ELF-1 (cell line): Measurements from ENCODE around the gene TNFRSF4.

ENCODE experiments used
- DNase-seq: peaks from one replicate; pipeline ENCODE4 v3.0.0-alpha.2; 2016; ENCODE audit warnings: low read depth, low spot score

TNFRSF4 gene

GRCh38 chr1:1245817-1246576 is 32.0 kb upstream of the TNFRSF4 start:
- no peak for DNase-seq

GRCh38 chr1:1245178-1245816 is 31.3 kb upstream of the TNFRSF4 start:
- DNase-seq, result no peak

- no peak for DNase-seq
Observed at GRCh38 chr1:1244192-1244811, 30.3 kb upstream of the TNFRSF4 start.

- DNase-seq, result no peak
Observed at GRCh38 chr1:1243807-1244191, 29.8 kb upstream of the TNFRSF4 start.

- DNase-seq, result no peak
Observed at GRCh38 chr1:1243266-1243660, 29.3 kb upstream of the TNFRSF4 start.

- DNase-seq, result no peak
Observed at GRCh38 chr1:1242461-1243265, 28.7 kb upstream of the TNFRSF4 start.

GRCh38 chr1:1241588-1242219 is 27.8 kb upstream of the TNFRSF4 start:
- DNase-seq, result no peak

GRCh38 chr1:1240822-1241587 is 27.1 kb upstream of the TNFRSF4 start:
- DNase-seq, result no peak

GRCh38 chr1:1240348-1240732 is 26.4 kb upstream of the TNFRSF4 start:
- DNase-seq, result no peak

- DNase-seq, result no peak
Observed at GRCh38 chr1:1239614-1240347, 25.8 kb upstream of the TNFRSF4 start.

- DNase-seq, result no peak
Observed at GRCh38 chr1:1239227-1239613, 25.3 kb upstream of the TNFRSF4 start.

- no peak for DNase-seq
Observed at GRCh38 chr1:1238702-1239178, 24.8 kb upstream of the TNFRSF4 start.

GRCh38 chr1:1237874-1238701 is 24.1 kb upstream of the TNFRSF4 start:
- DNase-seq, result peak; percentile 42

GRCh38 chr1:1236945-1237873 is 23.3 kb upstream of the TNFRSF4 start:
- DNase-seq, result no peak

- no peak for DNase-seq
Observed at GRCh38 chr1:1236176-1236763, 22.3 kb upstream of the TNFRSF4 start.

- DNase-seq, result no peak
Observed at GRCh38 chr1:1235016-1235744, 21.2 kb upstream of the TNFRSF4 start.
